COLO829 (cell line): ENCODE data around the gene PLEKHG5.
A peak's percentile ranks its signal among the peaks of the same experiment; 100 is the strongest.

Experiments
- DNase-seq: peaks from one replicate; pipeline ENCODE4 v3.0.0; 2012; ENCODE audit warnings: low spot score

The PLEKHG5 gene

DNA sequence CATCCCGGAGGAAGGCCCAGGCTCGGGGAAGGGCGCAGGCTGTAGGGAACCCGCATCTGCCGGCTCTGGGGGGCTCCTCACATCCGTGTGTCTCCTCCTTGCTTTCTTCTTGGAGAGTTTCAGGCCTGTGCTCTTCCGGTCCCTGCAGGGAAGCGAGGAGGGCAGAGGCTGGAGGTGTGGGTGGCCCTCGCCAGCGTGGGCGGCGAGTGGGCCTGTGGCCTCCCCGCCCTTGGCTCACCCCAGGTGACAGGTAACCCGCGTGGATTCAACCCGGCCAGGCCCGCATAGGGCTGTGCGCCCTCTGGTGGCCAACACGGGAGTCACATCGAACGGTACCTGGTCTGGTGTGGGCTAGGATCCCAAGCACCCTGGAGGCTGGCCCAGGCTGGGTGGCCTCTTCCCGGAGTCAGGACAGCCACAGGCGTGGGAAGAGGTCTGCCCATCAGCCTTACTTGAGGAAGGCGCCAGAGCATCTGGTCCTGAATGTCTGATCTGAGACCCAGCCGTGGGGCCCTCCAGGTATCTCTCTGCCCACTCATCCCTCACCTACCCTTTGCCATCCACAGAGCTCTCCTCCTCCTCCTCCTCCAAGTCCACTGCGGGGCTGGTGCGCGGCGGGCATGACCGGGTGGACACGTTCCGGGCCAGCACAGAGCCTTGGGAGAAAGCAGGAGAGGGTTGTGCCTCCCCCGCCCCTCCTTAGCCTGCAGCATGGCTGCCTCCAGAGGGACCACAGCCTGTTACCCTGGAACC lies 15.9 kb downstream of the PLEKHG5 start:
- DNase-seq, result peak; percentile 42

DNA sequence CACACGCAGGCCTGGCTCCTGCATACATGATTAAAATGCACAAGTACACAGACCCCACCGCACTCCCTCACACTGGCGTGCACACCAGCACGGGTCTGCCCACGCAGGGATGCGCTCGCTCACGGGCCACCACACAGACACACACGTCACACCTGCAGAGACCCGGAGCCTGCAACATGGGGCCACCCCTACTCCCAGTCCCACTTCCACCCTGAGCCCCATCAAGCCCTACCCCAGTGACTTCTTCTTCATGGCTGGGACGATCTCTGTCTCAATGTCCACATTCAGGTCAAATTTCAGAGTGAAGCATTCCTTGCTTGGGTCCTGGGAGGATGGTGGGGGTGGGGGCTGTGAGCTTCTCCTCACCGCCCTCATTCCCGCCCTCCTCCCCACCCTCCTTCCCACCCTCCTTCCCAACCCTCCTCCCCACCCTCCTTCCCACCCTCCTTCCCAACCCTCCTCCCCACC lies 16.6 kb downstream of the PLEKHG5 start:
- no peak for DNase-seq

DNA sequence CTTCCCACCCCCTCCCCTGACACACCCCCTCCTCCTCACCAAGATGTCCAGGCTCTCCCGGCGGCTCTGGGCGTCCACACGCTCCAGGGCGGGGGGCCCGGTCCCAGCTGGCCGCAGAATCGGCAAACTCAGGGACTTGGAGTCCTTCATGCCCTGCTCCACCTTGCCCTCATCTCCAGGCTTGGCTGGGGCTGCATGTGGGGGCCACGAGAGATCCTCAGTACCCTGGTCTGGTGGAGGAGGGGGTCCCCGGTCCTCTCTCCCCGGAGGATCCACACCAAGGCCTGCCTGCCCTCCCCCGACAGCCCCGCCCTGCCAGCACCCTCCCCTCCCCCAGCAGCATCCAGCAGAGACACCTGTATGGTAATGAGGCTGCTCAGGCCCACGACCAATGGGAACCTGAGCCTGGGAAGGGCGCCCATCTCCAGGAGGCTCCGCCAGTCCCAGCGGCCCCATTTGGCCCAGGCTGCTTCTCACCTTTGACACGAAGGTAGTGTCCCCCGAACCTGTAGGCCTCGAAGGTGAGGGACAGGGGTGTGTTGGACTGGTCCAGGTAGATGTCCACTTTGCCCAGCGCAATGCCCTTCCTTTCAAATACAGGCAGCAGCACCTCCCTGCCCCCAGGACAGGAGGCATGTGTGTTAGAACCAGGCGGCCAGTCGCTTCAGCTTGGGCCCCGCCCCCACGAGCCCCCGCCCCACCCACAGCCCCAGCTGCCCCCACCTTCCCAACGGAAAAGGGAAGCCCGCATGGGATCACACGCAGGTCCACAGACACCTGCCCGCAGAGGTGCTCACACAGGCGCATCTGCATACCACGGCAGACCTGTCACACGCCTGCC lies 17.3 kb downstream of the PLEKHG5 start:
- no peak for DNase-seq

DNA sequence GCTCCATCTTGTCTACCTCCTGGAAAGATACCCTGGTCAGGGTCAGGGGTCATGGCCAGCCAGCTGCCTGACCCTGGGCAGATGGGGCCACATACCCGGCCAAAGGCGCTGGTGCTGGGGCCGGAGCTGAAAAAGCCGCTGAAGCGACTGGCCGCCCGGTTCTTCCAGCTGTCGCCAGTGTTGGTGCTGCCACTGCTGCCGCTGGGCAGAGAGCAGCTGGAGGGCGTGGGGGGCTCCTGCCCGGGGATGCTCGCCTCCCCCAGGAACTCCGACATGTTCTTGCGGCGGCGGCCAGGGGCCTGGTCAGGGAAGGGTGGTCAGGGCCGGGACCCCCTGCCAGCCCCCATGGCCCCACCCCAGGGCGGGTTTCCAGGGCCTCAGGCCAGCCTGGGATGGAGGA lies 18.3 kb downstream of the PLEKHG5 start:
- DNase-seq, result no peak

DNA sequence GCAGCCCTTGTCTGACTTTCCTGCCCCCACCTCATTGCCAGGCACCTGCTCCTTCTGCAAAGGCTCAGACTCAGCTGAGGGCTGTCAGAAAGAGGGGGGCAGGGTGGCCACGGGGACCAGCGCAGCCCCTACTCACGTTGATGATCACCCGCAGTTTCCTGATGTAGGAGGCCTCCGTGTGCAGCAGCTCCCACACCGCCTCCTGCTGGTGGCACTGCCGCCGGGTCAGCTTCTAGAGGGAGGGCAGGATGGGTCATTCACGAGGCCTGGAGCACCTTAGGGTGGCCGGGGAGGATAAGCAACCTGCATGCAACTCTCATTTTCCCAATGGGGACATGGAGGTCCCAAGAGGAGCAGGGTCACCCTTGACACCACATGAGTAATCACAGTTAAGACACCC lies 19.1 kb downstream of the PLEKHG5 start:
- DNase-seq, result no peak

DNA sequence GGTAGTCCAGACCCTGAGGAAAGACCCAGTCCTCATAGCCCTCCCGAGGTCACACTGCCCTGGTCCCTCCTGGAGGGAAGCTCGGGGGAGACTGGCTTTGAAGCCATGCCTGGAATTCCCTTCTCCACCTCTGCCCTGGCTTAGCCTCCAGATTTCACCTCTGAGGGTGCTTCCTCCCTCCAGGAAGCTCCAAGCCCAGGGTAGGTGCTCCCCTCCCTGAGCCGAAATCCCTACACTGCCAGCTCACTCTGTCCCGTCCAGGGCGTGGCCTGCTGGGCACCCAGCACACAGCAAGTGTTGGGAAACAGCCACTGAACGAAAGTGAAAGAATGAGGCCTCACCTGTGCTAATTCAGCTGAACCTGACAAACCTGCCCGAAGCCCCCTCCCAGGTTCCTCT lies 19.5 kb downstream of the PLEKHG5 start:
- DNase-seq, result no peak

DNA sequence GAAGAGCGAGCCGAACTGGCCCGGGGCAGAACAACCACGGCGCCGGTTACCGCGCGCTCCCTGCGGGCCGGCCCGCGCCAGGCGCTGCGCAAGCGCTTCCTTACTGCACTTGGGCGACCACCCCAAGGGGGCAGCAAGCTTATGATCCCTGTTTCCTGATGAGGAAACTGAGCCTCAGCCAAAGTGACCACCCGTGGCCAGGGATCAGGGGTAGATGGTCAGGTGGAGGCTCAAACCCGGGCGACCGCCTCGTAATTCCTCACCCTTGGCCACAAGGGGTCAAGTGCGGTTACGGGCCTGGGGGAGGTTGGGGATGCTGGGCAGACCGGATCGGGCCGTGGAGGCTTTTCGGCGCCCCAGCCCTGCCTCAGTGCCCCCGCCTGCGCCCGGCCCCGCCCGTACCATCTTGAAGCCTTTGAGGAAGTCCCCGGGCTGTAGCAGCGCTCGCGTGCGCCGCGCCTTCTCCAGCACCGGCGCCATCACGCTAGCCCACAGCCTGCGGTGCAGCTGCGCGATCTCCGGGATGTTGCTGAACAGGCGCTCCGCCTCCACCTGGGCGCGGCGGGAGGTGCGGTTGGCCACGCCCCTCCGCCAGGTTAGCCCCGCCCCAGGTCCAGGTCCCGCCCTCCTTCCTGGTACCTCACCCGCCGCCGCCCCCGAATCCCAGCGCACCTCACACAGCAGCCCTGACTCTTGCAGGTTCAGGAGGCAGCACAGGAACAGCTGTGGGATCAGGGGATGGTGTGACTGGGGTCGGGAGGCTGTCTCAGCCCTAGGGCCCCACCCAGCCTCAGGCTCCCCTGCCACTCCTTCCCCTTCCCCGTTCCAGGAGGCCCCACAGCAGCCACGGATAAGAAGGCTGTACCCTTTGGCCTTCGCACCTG lies 20.1 kb downstream of the PLEKHG5 start:
- DNase-seq, result no peak

DNA sequence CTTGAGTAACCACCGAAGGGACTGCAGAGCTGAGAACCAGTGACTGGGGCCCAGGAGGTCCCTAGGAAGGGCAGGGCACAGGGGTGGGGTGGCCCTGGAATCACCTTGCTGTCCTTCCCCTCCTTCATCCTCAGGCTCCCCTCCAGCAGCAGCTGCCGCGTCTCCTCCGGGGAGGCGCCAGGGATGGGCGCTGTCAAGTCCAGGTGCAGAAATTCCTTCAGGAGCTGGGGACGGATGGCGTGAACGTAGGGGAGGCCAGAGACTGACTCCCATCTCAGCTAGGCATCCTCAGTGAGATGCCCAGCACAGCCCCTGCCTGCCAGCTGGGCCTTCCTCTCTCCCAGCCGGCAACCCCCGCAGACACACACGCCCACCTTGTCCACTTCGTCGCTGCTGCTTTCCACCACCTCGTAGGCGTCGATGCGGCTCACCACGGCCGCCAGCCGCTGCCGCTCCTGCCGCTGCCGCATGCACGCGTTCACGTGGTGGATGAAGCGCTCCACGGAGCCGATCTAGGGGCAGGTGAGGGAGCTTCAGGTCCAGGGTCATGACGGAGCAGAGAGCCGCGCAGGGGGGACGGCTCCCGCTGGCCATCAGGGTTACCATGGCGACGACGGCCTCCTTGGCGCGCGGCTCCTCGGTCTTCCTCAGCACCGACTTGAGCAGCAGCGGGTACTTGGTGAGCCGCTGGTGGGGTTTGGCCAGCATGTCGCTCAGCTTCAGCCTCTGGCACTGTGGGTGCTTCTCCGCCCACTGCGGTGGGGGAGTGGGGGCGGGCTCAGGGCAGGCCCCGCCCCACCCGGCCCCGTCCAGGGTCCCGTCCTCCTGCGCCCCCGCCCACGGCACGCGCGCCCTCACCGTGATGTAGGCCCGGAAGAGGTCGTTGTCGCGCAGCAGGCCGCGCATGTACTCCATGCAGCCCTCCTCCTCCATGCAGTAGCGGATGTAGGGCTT lies 21.1 kb downstream of the PLEKHG5 start:
- DNase-seq, result no peak

DNA sequence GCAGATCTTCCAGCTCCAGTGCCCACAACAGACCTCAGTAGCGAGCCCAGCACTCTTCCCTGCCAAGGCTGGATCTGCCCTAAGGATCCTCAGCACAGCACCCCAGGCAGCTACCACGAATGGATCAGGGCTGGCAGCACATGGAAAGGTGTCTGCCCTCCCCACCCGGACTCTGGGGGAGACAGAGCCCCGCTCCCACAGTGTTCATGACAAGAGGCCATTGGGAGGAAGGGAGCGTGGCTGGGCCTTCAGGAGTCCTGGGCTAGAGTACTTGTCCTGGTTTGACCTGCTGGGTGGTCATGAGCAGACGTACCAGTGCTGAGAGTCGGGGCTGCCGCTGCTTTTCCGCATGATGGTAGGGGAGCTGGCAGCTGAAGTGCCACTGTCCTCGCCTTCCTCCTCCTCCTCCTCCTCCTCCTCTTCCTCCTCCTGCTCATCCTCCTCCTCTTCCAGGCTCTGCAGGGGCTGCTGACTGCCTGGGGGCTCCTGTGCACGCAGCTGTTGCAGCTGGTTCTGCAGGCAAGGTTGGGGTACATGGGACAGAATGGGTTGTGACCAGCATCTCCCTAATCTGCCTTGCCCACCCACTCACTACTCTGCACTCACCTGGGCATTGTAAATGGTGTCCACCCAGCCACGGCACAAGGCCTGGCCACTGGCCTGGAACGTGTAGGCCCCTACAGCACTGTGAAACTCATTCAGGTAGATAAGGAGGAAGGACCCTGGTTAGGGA lies 22.6 kb downstream of the PLEKHG5 start:
- no peak for DNase-seq

DNA sequence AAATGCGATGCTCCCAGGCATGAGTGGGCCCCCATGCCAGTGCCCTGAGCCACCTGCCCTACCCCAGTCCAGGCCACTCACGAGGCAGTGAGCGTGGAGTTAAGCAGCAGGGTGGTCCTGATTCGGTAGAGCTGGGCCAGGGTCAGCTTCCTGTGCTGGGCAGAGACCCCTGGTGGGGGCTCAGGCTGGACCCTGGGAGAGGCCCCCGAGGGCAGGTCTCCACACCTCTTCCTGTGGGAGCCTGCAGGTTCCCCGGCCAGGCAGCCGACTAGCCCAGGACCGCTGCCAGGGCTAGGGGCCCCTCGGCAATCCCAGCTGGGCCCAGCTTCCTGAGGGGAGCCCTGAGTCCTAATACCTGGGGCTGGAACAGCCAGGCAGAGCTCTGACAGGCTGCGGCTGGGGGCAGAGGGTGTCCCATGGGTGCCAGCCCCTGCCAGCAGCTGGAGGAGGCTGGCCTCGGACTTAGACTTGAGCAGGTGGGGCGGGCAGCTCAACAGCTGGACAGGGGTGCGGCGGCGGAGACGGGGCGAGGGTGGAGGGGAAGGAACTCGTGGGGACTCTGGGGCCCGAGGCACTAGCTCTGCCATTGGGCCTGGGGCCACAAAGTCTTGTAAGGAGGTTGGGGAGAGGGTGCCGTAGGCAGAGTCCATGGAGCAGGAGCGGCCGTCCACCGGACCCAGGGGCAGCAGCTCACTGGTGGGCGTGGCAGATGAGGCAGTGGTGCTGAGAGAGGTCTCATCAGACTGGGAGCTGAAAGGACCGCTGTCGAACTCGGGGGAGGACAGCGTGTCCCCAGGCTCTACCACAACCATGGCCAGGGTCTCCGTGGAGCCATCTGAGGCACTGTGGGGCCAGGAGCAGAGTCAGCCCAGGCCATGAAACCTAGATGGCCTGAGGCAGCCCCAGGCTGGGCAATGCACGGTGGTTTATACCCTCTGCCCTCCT lies 23.5 kb downstream of the PLEKHG5 start:
- no peak for DNase-seq

DNA sequence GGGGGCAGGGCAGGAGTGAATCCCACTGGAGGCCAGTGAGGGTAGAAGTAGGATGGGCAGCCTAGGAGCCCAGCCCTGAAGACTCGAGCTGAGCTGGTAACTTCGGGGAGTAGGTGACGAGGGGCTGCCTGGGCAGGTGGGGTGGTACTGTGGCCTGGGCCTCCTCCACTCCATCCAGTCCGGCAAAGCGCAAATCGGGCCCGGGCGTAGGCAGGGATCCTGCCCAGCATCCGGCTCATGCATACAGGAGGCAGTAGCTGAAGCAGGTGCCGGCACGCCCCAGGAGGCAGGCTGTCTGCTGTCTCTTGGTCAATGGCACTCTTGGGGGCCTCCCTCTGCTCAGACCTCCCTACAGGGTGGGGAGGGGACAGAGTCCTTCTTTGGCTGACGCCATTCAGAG lies 24.2 kb downstream of the PLEKHG5 start:
- DNase-seq, result no peak

DNA sequence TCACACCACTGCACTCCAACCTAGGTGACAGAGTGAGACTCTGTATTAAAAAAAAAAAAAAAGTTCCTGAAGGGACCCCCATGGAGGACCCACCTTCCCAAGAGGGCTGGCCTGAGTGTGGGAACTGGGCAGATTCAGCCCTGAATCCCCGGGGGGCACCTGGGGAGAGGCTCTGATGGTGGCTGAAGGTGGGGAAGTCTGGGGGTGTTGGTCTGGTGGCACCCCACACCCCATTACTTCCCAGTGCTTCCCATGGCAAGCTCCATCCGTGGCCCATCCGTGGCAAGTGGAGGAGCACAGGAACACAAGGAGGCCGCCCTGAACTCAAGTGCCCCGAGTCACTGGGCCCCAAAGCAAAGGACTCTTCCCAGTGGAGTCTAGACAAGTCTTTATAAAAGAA lies 24.7 kb downstream of the PLEKHG5 start:
- no peak for DNase-seq

DNA sequence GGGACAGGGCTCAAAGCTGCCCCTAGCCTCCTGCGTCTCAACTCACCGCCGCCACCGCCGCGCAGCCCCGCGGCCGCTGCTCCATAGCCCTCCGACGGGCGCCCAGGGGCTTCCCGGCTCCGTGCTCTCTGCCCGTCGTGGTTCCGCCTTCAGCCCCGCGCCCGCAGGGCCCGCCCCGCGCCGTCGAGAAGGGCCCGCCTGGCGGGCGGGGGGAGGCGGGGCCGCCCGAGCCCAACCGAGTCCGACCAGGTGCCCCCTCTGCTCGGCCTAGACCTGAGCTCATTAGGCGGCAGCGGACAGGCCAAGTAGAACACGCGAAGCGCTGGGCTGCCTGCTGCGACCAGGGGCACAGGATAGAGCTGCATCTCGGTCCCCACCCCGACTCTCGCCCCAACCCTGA lies 25.4 kb downstream of the PLEKHG5 start, which contains the start of gene TNFRSF25:
Gene TNFRSF25, minus strand, starts transcription at position 151 of the 400 bp plus-strand sequence. Its CDS starts 66 bp downstream, at position 85.
- DNase-seq, result no peak

DNA sequence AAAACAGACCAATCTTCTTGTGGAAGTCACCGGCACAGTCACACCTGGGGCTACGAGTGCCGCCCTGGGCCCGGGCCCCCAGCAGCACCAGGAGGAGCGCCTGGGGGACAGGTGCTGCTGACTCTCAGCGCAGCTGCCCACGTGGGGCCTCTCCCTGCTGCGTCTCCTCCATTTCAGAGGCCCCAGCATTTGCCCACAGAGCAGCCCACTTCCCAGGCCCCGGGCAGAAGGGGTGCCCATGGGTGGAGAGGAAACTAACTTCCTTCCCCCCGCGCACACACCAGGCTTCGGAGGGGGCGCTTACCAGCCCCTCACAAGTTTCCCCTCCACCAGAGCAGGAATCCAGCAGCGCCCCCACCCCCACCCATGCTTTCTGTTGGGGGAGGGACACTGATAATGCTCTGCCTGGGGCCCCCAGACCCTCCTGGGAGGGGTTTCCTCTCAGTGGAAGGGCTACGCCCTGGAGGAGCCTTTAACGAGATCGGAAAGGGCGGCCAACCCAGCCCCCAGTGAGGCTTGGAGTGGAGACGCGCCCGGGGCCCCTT lies 25.9 kb downstream of the PLEKHG5 start:
- no peak for DNase-seq

DNA sequence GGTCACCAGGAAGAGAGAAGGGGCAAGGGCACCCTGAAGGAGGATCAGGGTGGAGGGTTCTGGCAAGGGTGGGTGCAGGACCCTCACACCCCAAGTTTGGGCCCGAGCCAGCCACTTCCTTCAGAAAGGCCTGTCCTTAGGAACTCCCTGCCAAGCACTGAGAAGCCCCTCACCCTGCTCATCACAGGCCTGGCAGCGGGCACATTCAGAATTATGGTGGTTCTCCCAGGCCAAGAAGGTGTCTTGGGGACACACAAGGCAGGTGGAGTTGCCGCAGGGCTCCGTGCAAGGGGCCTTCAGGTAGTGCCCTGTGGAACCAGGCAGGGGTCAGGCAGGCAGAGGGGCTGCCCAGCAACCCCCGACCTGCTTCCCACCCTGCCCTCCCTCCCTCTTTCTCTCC lies 26.6 kb downstream of the PLEKHG5 start:
- no peak for DNase-seq

DNA sequence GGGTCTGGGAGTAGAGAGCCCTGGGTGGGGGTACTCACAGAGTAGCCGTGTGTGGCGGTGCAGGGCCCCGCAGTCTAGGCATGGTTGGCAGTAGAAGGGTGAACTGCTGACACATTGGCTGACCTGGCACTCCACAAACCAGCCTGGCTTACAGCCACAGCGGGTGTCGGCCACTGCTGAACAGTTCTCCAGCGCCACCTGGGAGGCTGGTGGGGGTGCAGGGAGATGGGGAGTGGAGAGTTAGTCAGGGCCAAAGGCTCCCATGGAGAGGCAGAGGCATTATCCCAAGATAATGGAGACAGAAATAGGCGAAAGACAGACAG lies 27.0 kb downstream of the PLEKHG5 start:
- no peak for DNase-seq

DNA sequence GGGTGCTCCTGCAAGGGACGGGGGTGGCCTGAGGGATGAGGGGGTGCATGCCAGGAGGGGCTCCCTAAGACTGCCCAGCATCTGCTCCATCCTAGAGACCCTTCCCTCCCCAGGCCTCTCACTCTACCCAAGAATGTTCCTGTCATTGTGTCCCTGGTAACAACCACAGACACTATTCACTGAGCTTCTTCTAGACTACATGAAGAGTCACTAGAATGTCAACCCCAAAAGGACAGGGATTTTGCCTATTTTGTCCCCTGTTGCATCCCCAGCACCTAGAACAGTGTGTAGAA lies 28.4 kb downstream of the PLEKHG5 start:
- no peak for DNase-seq

DNA sequence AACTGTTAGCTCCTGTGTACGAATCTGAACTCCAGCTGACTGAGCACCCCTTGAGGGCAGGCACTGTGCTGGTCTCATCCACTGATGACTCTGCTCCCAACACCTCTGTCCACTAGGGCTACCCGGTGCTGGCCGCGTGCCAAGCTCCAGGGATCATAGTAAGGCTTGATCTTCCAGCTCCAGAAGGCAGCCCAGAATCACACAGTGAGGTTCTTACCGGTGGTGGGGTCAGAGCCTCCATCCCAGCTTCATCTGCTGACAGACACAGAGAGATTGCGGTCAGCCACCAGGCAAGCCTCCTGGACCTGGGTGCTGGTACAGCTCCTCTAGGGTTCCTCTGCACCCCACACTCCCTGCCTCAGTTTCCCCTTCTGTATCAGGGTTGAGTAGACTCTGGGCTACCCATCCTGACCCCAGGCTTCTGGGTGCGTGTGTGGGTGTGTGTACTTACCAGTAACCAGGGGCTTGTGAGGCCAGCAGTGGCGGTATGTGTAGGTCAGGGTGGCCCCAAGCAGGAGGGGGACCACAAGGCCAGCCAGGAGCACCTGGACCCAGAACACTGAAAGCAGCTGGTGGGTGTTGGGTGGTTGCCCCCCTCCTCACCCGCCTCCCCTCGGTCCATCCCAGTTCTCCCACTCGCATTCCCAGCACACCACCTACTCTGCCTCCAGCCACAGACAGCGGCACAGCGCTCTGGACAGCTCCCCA lies 28.9 kb downstream of the PLEKHG5 start:
- no peak for DNase-seq
